ENCODE data around the gene WRAP53. TPM values are rescaled to one million over a fixed set of nuclear protein-coding genes. Genes with fewer than 3 reads are reported as not detected.
A peak's percentile ranks its signal among the peaks of the same experiment; 100 is the strongest.

The WRAP53 gene
- total RNA-seq, 1 donor = 7.4 TPM

GRCh38 chr17:7684851-7685532 is 3.3 kb upstream of the WRAP53 start:
- TF ChIP-seq CTCF (IDR thresholded peaks at IDR 0.05; ENCODE audit: insufficient read depth, low read length) = no peak

GRCh38 chr17:7685533-7686221 is 2.6 kb upstream of the WRAP53 start:
- DNase-seq (ENCODE audit: low read depth) = peak; percentile 94
- peak overlapping the region; percentile 86 for H3K4me3 ChIP-seq (ENCODE audit: low read depth, low read length)
- no peak for TF ChIP-seq CTCF (IDR thresholded peaks at IDR 0.05; ENCODE audit: insufficient read depth, low read length)

More at GRCh38 chr17:7684851-7685532, 3.3 kb upstream of the WRAP53 start:
- peak; percentile 3 for DNase-seq (ENCODE audit: low read depth)
- H3K4me3 ChIP-seq (ENCODE audit: low read depth, low read length) = peak overlapping the region; percentile 86

- DNase-seq (ENCODE audit: low read depth) = peak; percentile 92
- no peak for TF ChIP-seq CTCF (IDR thresholded peaks at IDR 0.05; ENCODE audit: insufficient read depth, low read length)
- peak overlapping the region; percentile 86 for H3K4me3 ChIP-seq (ENCODE audit: low read depth, low read length)
These were observed 1.8 kb upstream of the WRAP53 start for GRCh38 chr17:7686222-7687071.

- H3K4me3 ChIP-seq (ENCODE audit: low read depth, low read length) = peak within 1 kb of the TSS; percentile 91
- peak; percentile 15 for TF ChIP-seq CTCF (IDR thresholded peaks at IDR 0.05; ENCODE audit: insufficient read depth, low read length)
- peak; percentile 94 for DNase-seq (ENCODE audit: low read depth)
These were observed 987 bp upstream of the WRAP53 start, which contains the start of gene TP53 for GRCh38 chr17:7687072-7687907. TSS of gene TP53 (minus strand) at chr17:7687490. CDS start at chr17:7676594, 10,896 bp downstream.

GRCh38 chr17:7688808-7689316 is 585 bp downstream of the WRAP53 start:
- no peak for TF ChIP-seq CTCF (IDR thresholded peaks at IDR 0.05; ENCODE audit: insufficient read depth, low read length)
- DNase-seq (ENCODE audit: low read depth) = no peak
- peak overlapping the region; percentile 91 for H3K4me3 ChIP-seq (ENCODE audit: low read depth, low read length)

GRCh38 chr17:7695586-7695985 is 7.3 kb downstream of the WRAP53 start:
- no peak overlapping the region for H3K4me3 ChIP-seq (ENCODE audit: low read depth, low read length)
- TF ChIP-seq CTCF (IDR thresholded peaks at IDR 0.05; ENCODE audit: insufficient read depth, low read length) = no peak
- DNase-seq (ENCODE audit: low read depth) = no peak

Data from fibroblast of the aortic adventitia (primary cell).